Measurements from ENCODE around the gene HCRTR2.
"Not testable (repeated sequence)": the region's sequence is repeated elsewhere in the genome, so short reads cannot be mapped to it uniquely, and the experiment has no call there.

The HCRTR2 gene

DNA sequence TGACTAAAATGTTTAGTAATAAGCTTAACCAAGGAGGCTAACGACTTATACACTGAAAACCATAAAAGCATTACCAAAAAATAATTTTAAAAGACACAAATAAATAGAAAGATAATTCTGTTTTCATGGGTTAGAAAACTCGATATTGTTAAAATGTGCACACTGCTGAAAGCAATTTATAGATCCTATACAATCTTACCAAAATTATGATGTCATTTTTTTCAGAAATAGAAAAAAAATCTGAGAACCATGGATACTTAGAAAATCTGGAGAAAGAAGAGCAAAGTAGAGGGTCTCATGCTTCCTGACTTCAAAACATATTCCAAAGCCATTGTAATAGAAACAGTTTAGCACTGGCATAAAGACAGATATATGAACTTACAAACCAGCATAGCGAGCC lies 46.6 kb downstream of the HCRTR2 start:
- no peak for DNase-seq

DNA sequence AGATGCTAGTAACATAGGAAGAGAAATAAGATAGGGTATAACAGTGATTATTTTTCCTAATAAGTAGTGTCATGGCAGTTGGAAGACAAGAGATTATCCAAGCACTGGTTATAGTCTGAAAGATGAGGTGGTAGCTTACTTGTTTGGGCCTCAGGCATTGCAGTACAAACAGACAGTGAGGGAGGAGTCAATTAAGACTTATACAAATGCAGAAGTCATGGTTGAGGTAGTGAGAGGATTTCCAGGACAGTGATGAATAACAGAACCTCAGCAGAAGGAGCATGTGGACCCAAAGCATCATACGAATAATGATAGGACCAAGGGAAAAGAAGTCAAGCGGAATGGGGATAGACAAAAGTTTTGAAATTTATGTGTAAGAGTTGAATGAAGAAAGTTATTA lies 53.5 kb downstream of the HCRTR2 start:
- no peak for DNase-seq

DNA sequence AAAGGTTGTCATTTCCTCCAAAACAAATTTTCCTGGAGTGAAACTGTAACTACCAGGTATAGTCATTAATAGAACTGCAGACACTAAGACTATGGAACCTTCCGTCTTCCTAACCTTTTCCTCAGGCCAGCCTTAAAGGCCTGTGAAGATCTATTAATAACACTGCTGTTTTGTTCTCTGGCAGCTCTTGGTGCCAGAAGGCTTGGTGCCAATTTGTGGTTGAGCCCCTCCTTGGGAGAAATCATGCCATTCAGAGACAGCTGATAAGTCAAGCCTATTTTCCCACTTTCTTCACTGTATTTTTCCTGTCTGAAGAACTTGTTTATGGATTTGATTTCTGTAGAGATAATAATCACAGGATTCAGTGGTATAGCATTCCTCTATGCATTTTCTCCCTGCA lies 64.8 kb downstream of the HCRTR2 start:
- no peak for DNase-seq

DNA sequence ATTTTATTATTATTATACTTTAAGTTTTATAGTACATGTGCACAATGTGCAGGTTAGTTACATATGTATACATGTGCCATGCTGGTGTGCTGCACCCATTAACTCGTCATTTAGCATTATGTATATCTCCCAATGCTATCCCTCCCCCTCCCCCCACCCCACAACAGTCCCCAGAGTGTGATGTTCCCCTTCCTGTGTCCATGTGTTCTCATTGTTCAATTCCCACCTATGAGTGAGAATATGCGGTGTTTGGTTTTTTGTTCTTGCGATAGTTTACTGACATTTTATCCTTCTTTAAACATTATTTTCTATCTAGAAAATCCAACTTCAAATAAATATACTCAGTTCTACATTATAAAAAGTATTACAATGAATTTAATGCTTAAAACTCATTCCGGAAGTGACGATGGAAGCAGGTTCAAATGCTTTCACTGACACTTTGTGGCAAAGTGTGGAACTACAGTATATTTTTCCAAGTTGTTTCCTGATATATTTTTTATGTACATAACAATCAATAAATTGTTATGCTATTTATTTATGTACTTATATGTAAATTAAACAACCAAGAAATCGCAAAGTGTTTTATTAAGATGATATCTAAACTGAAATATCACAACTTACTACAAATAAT lies 66.8 kb downstream of the HCRTR2 start:
- not testable (repeated sequence) for DNase-seq

DNA sequence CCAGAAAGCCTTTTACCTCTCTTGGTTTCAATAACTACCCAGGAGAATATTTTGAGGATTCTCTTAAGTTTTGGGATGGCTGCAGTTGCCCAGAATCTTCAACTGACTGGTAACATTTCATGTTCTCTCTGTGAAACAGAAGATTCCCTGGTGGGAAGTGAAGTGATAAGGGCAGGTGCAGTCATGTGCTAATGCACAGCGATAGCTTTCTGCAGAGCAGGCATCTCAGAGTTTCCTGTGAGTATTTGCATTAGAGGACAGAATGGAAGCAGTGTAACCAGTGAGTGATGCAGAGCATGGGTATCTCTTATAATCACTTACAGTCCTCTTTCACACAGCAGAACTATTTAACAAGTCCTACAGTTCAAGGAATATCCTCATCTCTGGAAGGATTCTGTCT lies 76.1 kb downstream of the HCRTR2 start:
- no peak for DNase-seq

DNA sequence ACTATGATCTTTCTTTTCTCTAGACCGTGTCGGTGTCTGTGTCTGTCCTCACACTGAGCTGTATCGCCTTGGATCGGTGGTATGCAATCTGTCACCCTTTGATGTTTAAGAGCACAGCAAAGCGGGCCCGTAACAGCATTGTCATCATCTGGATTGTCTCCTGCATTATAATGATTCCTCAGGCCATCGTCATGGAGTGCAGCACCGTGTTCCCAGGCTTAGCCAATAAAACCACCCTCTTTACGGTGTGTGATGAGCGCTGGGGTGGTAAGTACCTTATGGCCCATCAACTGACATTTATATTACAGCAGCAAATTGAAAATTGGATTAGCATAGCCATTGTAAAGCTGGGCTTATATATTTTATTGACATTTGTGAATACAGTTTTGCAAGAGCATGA lies 80.8 kb downstream of the HCRTR2 start:
- no peak for DNase-seq

DNA sequence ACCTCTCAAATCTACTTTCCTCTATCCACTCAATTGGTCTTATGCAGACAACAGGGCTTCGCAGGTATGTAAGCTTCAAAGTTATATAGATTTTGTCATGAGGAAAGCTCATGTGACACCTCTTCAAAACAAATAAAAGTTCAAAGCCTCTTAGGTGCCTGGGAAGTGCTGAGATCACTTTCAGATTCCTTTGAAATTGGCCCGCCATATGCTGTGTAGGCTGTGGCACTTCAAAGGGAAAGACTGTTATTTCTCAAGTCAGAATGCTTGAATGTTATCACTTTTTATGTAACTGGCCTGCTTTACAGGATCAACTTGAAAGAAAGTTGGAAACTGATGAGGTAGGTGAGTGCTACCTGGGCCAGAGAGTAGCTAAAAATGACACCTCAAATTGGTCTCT lies 85.9 kb downstream of the HCRTR2 start:
- no peak for DNase-seq

DNA sequence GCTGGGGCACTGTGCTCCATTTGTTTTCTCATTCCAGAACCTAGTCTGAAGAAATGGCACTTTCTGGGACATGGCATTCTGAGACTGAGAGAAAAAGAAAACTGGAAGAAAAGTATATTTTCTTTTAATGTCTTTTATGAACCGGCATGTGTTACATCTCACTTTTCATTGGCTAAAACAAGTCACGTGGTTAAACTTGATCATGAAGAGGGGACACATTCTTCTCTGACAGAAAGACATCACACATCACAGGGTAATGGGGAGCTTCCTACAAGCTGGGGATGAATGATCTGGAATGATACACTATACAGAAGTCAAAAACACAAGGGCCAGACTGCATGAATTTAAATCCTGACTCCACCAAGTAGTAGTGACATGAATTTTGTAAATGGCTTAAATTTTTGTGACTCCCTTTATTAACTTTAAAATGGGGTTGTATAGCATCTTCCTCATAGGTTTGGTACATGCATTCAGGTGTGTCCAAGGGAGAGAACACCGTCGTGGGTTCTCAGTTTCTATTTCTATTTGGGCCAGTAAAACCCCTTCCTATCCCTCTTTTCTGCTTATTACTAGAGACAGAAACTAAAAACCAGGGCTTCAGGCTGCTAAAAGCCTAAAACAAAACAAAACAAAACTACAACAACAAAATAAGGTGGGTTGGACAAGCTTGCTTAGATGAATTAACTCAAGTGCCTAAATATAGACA lies 91.2 kb downstream of the HCRTR2 start:
- no peak for DNase-seq

DNA sequence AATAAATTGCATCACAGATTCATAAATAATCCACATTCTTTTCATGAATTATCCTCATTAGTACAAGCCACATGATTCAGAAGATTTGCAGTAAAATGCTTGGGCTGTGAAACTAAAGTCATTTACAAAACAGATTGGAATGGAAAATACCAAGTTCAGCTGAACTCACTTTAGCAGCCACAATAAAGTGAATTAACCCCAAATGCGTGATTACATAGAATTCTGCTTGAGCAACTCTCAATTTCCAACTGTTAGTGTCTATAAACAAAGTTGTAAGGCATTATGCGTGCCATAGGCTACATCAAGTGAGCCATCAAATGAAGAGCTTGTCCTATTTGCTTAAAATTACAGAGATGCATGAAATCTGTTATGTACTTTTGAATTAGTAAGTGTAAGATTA lies 92.6 kb downstream of the HCRTR2 start:
- no peak for DNase-seq

DNA sequence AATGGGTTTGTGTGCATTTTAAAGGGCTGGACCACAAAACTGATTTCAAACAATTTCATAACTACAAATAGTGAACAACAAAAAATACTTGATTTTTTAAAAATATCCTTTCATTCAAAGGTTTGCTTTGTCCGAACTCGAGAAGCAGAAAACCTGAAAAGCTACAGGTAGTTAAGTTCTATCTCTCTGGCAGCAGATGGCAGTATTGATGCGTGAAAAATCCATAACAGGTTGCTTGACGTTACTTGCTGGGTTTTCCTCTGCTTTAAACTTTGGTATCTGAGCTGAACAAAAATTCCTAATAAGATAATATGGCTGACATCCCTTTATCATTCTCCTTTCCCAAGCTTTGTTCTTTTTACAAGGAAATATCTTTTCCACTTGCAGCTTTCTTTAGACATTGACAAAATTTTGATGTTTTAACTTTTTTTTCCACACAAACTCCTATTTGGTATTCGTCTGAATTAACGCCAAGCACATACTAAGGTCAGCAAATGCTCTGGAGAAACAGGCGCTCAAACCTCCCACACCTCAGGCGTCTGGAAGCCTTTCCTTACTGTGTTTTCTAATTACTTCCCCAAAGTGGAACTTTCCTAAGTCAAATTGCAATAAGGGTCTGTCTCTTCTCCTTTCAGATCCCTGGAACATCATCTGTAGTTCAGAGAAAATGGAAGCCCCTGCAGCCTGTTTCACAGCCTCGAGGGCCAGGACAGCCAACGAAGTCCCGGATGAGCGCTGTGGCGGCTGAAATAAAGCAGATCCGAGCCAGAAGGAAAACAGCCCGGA lies 102.6 kb downstream of the HCRTR2 start:
- DNase-seq: peak; percentile 46

DNA sequence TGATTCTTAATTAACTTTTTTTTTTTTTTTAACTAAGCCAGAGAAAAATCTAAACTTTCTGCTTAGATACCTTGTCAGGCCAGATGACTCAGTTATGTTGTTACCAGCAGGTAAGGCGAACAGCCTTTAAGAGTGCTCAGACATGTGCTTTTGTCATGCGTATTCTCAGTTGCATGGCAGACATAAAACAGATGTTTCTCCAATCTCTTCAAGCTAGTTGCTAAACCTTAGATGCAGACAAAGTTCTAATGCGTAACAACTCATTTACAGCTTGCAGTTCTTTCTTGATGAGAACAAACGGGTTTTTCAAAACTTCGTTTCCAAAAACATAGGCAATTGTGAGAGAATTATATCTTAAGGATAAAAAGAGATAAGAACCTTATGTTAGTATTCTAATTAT lies 103.3 kb downstream of the HCRTR2 start:
- DNase-seq: no peak

DNA sequence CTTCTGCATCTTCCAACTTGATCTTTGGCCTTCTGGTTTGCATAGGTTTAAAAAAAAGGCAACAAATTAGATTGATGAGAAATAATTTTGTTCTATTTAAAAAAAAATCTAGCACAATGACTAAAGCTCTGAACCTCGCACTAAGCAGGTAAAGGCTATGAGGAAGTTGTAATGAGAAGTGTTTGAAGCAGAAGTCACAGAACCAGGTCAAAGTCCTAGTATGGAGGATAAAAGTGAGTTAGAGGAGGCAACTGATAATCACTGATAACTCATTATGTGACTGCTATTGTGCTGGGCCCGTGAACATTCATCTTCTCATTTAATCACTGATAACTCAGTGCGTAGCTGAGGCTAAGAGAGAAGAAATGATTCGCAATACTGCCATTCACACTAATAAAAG lies 106.9 kb downstream of the HCRTR2 start:
- DNase-seq: no peak

DNA sequence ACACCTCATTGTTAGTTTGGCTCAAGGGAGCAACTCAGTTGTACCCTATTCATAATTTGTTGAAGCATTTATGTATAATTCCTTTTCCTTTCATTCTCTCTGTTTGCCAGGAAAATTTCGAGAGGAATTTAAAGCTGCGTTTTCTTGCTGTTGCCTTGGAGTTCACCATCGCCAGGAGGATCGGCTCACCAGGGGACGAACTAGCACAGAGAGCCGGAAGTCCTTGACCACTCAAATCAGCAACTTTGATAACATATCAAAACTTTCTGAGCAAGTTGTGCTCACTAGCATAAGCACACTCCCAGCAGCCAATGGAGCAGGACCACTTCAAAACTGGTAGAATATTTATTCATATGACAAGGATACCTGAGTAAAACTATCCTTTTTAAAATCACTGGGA lies 107.8 kb downstream of the HCRTR2 start:
- no peak for DNase-seq

DNA sequence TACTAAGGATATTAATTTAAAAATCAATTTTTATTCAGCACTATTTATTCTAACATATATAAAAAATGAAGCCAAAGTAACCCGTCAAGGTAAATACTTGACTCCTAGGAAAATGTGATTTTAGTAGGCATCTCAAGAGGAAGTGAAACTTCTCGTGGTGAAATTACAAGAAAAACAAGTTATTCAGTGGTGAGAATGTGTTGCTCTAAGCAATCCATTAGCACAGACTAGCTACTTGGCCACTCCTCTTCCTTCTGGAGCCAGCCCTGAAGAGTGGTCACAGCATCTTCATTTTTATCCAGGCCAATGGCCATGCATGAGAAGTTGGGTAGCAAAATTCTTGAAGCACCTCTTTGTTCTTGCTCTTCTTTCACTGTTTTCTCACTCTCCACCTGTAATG lies 112.5 kb downstream of the HCRTR2 start:
- DNase-seq: no peak

DNA sequence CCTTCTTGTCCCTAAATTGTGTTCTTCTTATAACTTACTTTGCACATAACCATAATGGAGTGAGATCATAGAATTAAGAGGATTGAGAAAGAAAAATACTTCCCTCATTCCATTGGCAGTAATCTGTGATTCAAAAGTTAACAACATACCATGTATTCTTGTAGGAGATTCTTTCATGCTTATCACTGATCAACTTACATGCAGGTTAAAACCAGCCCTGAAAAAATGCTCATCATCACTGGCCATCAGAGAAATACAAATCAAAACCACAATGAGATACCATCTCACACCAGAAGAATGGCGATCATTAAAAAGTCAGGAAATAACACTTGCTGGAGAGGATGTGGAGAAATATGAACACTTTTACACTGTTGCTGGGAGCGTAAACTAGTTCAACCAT lies 116.4 kb downstream of the HCRTR2 start:
- DNase-seq: no peak

DNA sequence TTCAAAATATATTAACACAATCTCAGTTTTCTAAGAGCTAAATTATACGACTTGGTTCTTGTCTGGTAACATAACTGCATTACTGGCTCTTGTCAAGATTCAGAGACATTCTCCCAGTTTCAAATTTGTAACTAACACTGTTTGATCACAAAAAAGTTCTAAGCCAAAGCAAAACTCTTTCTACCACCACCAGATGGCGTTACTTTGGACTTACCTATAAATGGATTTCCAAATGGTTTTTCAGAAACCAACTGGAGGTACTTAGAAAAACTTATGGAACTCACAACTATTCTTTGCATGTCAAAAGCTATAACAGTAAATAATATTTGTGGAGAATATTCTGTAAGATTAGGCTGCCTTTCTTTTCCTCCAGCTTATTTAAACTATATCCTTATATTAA lies 118.8 kb downstream of the HCRTR2 start:
- no peak for DNase-seq

DNA sequence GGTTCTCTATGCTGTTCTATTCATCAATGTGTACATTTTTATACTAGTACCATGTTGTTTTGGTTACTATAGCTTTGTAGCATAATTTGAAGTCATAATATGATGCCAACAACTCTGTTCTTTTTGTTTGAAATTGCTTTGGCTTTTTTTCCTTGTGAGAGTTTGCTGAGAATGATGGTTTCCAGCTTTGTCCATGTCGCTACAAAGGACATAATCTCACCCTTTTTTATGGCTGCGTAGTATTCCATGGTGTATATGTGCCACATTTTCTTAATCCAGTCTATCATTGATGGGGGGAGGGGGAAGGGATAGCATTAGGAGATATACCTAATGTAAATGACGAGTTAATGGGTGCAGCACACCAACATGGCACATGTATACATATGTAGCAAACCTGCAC lies 122.9 kb downstream of the HCRTR2 start:
- not testable (repeated sequence) for DNase-seq

DNA sequence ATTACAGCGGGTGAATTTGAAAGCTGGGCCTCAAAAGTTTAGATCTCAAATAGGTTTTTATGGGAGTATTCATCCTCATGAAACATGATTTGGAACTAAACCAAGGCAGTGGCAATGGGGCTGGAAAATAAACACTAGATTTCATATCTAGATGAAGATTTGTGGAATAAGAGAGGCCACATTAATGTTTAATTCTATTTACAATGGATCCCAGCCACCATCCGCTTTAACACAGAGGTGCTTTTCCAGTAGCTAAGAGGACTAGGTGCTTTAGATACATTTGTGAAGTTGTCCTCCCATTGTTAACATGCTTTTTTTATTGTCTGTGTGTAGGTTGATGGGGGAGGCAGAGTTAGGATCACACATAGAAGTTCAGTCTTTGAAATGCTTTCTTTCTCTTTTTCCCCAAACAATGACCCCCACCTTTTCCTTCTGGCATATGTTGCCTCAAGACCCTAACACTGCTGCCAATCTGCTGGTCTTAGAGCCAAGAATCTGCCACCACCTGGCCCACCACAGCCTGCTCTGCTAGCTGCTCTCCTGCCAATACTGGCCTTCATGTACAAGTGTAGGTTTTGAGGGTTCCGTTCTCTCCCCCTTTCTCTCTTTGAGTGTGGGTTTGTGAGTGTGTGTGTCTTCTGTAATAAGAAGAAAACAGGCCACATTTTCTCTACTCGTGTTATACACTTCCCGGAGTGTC lies 125.1 kb downstream of the HCRTR2 start:
- DNase-seq: no peak

DNA sequence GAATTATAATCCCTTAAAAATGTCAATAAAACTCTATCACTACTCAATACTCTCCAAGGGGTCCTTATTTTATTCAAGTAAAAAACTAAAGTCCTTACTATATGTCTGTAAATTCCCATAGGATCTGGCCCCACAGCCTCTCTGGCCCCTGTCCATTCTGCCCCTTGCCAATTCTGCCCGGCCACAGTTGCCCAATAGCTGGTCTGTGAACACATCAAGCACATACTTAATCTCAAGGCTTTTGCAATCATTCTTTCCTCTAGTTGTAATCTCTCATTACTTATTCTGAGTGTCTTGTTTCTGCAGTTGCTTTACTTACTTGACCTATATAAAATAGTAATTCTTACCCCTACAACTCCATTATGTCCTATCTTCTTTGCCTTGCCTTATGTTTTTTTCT lies 130.4 kb downstream of the HCRTR2 start:
- no peak for DNase-seq

DNA sequence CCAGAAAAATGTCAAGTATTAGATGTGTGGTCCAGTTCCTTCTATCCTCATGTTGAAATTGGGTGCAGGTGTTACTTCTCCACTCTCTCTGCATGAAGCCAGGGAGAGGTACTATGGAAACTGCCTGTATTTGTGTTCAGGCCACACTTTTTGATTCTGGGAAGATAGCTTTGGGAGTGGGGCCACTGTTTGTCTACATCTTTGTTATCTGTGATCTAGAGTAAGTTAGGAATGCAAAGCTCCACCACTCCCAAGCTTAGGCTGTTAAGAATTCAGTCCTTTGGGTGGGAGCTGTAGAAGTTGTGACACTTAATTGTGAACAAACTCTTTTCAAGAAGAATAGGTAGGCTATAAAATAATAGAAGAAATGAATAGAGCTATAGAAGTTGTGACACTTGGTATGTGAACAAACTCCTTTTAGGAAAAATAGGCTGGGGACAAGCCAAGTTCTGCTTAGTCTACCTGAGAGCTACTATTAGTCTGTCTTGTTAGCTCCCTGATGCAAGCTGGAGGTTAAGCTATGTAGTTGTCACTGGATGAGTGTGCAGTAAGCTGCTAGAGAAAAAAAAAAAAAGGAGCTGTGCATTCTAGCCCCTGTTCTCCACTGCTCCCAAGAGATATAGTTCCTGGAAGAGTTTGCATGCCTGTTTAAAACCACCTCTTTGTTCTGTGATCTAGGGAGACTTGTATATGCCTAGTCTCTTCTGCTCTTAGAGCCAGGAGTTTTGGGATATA lies 145.8 kb downstream of the HCRTR2 start:
- no peak for DNase-seq

DNA sequence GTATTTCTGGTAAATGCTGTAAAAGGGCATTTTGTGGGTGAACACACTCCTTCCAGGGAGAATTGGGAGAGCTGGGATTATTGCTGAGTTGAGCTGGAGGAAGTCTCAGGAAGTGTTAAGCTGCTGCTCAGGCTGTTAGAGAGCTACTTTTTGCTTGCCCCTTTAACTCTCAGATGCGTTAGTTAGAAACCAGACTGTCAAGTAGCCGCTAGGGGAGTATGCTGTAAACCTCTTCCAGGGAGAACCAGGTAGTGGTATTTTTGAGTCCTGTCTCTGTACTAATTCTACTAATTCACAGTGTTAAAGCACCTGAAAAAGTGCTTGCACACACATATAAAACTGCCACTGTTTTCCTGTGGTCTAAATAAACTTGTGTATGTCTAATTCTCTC lies 146.4 kb downstream of the HCRTR2 start:
- no peak for DNase-seq

DNA sequence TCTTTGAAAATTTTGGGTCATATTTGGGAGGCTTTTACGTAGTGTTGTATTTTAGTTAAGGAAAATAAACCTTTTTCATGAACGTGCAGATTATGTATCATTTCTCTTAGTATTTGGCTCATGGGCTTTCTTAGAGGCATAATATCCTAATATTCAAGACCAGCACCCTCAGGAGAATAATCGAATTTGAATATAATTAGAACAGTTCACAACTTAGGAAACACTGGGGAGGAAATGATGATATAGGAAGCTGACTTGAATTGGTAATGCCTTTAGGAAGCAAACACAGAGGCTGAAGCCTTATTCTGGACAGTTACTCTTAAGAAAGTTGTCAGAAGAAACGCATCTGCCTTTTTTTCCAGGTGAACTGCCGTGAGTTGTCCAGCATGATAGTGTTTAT lies 152.9 kb downstream of the HCRTR2 start, which contains the start of gene GFRAL:
GFRAL (plus strand) TSS at position 301 of the 400 bp plus-strand sequence; CDS start at position 387, 86 bp downstream.
- DNase-seq: no peak

All from NCI-H2081 treated with DMSO at 0.1 percent for 48 hours (cell line).